CD4-positive, alpha-beta T cell (primary cell): ENCODE data around the gene RNF121. TPM values are rescaled to one million over a fixed set of nuclear protein-coding genes. Genes with fewer than 3 reads are reported as not detected.

Source experiments
- ATAC-seq: fragments of 200-7000 bp; cut with Tn5 transposase; one replicate; pipeline ENCODE4 v1.10.0; 2022; ENCODE audit warnings: mild to moderate bottlenecking; ENCODE audit not compliant: poor library complexity
- CTCF ChIA-PET: fragments of 350-600 bp; sonication (Branson Sonifier 250); formaldehyde crosslinking; loops from one replicate; lab custom pipeline; 2021; ENCODE audit warnings: antibody characterized with exemption, inconsistent platforms; lab: Charles Lee
- POLR2A ChIA-PET: fragments of 350-600 bp; sonication (Branson Sonifier 250); formaldehyde crosslinking; loops from one replicate; lab custom pipeline; 2021; ENCODE audit warnings: antibody characterized with exemption, inconsistent platforms; lab: Charles Lee
- DNase-seq, 14 experiments: peaks; one replicate each; pipeline ENCODE4 v3.0.0-alpha.2; 2013 to 2020; ENCODE audit warnings: mixed read lengths in 2 of 14
- H3K27ac ChIP-seq, 2 donors: one replicate each; pipeline versions ENCODE4 v1.5.1 to v1.7.0; 2013; ENCODE audit warnings: low read length in 2 of 2, low read depth in 1 of 2, mild to moderate bottlenecking in 1 of 2
- H3K27me3 ChIP-seq, 2 experiments: 1 replicate in 1 of 2; 2 replicates in 1 of 2; pipeline versions ENCODE4 v1.6.1 to v1.7.0; 2013; ENCODE audit warnings: low read length in 2 of 2, control low read depth in 1 of 2, mild to moderate bottlenecking in 1 of 2, moderate library complexity in 1 of 2; ENCODE audit not compliant: insufficient read depth in 2 of 2, control insufficient read depth in 1 of 2
- H3K36me3 ChIP-seq: one replicate; pipeline ENCODE4 v1.6.1; 2013; ENCODE audit warnings: low read length, control low read depth; ENCODE audit not compliant: insufficient read depth
- H3K4me1 ChIP-seq: one replicate; pipeline ENCODE4 v1.6.1; 2013; ENCODE audit warnings: low read length, control low read depth; ENCODE audit not compliant: insufficient read depth
- H3K4me3 ChIP-seq: one replicate; pipeline ENCODE4 v1.5.1; 2013; ENCODE audit warnings: mild to moderate bottlenecking, low read length, moderate library complexity
- H3K9me3 ChIP-seq, 2 experiments: 1 replicate in 1 of 2; 2 replicates in 1 of 2; pipeline versions ENCODE4 v1.6.1 to v1.7.0; 2013; ENCODE audit warnings: low read length in 2 of 2, mild to moderate bottlenecking in 2 of 2, control low read depth in 1 of 2, moderate library complexity in 1 of 2; ENCODE audit not compliant: control insufficient read depth in 1 of 2, insufficient read depth in 1 of 2
- H3K27ac Mint-ChIP-seq: one replicate; pipeline ENCODE4 v1.8.0; 2020; ENCODE audit warnings: mixed read lengths
- H3K27me3 Mint-ChIP-seq: one replicate; pipeline ENCODE4 v1.8.0; 2021; ENCODE audit warnings: mixed read lengths
- H3K36me3 Mint-ChIP-seq: one replicate; pipeline ENCODE4 v1.8.0; 2021; ENCODE audit warnings: low read depth, mixed read lengths
- H3K4me1 Mint-ChIP-seq: one replicate; pipeline ENCODE4 v1.8.0; 2021; ENCODE audit warnings: low read depth, mixed read lengths
- H3K4me3 Mint-ChIP-seq: one replicate; pipeline ENCODE4 v1.8.0; 2020; ENCODE audit warnings: mild to moderate bottlenecking, mixed read lengths
- H3K9me3 Mint-ChIP-seq: one replicate; pipeline ENCODE4 v1.8.0; 2020; ENCODE audit warnings: mixed read lengths
- intact Hi-C, 2 experiments: fragments of 100-400 bp; cut with DNase I in 1 of 2; cut with micrococcal nuclease in 1 of 2; formaldehyde crosslinking; loops; one replicate each; pipeline versions ENCODE4 v1.15.1 to v1.9.0; 2023 to 2025; cut with DNase I, micrococcal nuclease
- total RNA-seq, 174 experiments: library from RNA in 2 of 174; stranded (reverse) in 2 of 174; gene quantifications; one replicate each; pipeline ENCODE4 v1.2.3 and lab custom pipeline; 2021 to 2026
- TF ChIP-seq, protein P1 (sequence below): fragments of 200-600 bp; IDR thresholded peaks from one replicate; pipeline ENCODE4 v1.8.0; 2022; ENCODE audit warnings: antibody characterized with exemption, mild to moderate bottlenecking

The RNF121 gene
- total RNA-seq, 2 experiments from 2014 or later = 10.1 to 10.4 TPM

DNA sequence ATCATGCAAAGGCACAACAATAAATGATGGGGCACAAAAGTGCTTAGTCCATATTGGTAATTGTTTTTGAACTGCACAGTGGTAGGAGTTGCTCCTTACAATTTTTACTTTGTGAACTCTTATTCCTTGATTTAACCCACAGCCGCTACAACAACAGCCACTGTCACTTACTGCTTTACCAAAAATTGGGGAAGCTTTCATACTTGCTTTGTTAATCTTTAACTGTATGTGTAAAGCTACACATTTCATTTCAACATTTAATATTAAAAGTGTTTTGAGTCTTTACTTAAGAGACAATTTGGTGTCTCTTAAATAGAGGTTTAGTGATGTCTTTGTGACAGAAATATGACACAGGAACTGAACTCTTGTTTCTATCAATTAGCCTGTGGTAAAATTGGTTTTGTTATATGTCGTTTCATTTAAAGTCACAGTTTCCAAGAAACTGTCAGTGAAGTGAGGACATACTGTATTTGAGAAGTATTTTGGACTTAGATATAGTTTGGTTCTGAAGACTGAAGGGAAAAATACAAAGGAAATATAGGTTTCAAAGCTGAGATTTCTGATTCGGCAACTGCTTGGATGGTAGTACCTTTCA, 63.4 kb downstream of the RNF121 start:
- Mint-ChIP-seq H3K27ac (no peak overlapping the region), H3K4me3 (no peak overlapping the region), H3K9me3 (no peaks in the 10 kb centered on the region), H3K36me3 (peaks cover 26% of the 10 kb centered on the region), H3K4me1 (no peaks in the 10 kb centered on the region), H3K27me3 (no peaks in the 10 kb centered on the region)
- Histone ChIP-seq H3K9me3 (no peaks in the 10 kb centered on the region), H3K27me3 (no peaks in the 10 kb centered on the region), H3K4me3 (no peak overlapping the region), H3K36me3 (peaks cover 7% of the 10 kb centered on the region), H3K4me1 (peaks cover 1% of the 10 kb centered on the region), H3K27ac (no peak overlapping the region)
- TF ChIP-seq, protein P1, sequence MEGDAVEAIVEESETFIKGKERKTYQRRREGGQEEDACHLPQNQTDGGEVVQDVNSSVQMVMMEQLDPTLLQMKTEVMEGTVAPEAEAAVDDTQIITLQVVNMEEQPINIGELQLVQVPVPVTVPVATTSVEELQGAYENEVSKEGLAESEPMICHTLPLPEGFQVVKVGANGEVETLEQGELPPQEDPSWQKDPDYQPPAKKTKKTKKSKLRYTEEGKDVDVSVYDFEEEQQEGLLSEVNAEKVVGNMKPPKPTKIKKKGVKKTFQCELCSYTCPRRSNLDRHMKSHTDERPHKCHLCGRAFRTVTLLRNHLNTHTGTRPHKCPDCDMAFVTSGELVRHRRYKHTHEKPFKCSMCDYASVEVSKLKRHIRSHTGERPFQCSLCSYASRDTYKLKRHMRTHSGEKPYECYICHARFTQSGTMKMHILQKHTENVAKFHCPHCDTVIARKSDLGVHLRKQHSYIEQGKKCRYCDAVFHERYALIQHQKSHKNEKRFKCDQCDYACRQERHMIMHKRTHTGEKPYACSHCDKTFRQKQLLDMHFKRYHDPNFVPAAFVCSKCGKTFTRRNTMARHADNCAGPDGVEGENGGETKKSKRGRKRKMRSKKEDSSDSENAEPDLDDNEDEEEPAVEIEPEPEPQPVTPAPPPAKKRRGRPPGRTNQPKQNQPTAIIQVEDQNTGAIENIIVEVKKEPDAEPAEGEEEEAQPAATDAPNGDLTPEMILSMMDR = no peak
- ChIA-PET POLR2A (no interaction called here), CTCF (no interaction called here)
- intact Hi-C loops = no loop called here
- DNase-seq (no peak), ATAC-seq (no peak)

DNA sequence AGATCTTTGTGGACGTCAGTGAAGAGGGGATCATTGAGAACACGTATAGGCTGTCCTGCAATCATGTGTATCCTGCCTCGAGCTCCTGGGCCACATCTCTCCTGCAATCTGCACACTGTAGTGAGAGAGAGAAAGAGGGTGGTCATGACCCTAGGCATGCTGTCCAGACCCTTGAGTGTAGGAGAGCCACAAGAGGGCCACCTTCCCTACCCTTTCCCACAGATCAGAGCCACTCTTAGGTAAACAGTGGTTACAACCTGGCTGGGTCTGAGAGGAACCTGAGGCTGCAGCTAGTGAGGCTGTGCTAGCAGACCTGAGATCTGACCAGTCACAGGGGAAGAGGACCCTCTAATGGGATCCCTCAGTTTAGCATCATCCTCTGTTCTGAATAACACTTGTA, 65.9 kb downstream of the RNF121 start:
- intact Hi-C loops = no loop called here
- Mint-ChIP-seq H3K4me1 (peaks cover 19% of the 10 kb centered on the region), H3K27me3 (no peaks in the 10 kb centered on the region), H3K36me3 (peaks cover 30% of the 10 kb centered on the region), H3K27ac (no peak overlapping the region), H3K4me3 (no peak overlapping the region), H3K9me3 (no peaks in the 10 kb centered on the region)
- no peaks in the 10 kb centered on the region for H3K9me3 ChIP-seq
- no peaks in the 10 kb centered on the region for H3K27me3 ChIP-seq
- CTCF ChIA-PET = no interaction called here
- H3K4me3 ChIP-seq = no peak overlapping the region
- POLR2A ChIA-PET = no interaction called here
- H3K27ac ChIP-seq = no peak overlapping the region
- H3K4me1 ChIP-seq = peaks cover 27% of the 10 kb centered on the region
- DNase-seq (no peak), ATAC-seq (no peak)
- TF ChIP-seq, protein P1 = no peak
- H3K36me3 ChIP-seq = peaks cover 7% of the 10 kb centered on the region

DNA sequence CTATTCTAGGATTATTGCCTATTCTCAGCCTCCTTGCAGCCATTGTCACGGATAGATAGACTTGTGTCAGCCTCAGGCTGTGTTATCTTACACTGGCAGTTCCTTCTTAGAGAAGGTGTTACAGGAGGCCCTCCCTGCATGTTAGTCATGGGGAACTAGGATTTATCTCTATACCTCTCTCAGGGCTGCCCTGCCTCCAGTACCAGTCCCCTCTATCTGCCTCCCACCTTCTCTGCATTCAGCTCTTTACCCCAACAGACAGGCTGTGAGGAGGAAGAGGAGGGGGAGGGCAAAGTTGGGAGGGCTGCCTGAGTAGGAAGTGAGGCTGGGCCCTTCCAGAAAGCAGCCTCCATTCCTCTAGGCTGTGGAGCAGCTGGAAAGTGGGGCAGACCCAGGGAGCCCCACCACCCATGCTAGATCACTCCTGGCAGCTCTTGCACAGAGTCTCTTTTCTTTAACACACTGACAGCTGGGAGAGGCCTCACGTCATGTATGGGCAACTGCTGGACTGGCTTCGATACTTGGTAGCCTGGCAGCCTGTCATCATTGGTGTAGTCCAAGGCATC, 67.0 kb downstream of the RNF121 start:
- intact Hi-C loops = no loop called here
- Mint-ChIP-seq H3K4me3 (no peak overlapping the region), H3K27me3 (no peaks in the 10 kb centered on the region), H3K9me3 (no peaks in the 10 kb centered on the region), H3K4me1 (peaks cover 27% of the 10 kb centered on the region), H3K27ac (no peak overlapping the region), H3K36me3 (peaks cover 26% of the 10 kb centered on the region)
- ChIA-PET POLR2A (no interaction called here), CTCF (no interaction called here)
- no peak for ATAC-seq
- Histone ChIP-seq H3K36me3 (peaks cover 9% of the 10 kb centered on the region), H3K27ac (no peak overlapping the region), H3K9me3 (no peaks in the 10 kb centered on the region), H3K4me3 (no peak overlapping the region), H3K27me3 (no peaks in the 10 kb centered on the region), H3K4me1 (peaks cover 34% of the 10 kb centered on the region)
- no peak for DNase-seq
- TF ChIP-seq, protein P1 = no peak
